Breast epithelium (tissue), 3 donors: ENCODE results near the gene CTNNA3.

ENCODE experiments used
- POLR2A ChIP-seq: fragments of 450-650 bp; IDR thresholded peaks from one replicate; pipeline ENCODE4 v1.6.1; 2016; ENCODE audit warnings: antibody characterized with exemption, mild to moderate bottlenecking, moderate library complexity
- POLR2AphosphoS5 ChIP-seq, 3 donors: sonication (generic); formaldehyde crosslinking; IDR thresholded peaks; one replicate each; pipeline ENCODE4 v1.6.1; 2017; ENCODE audit warnings: antibody characterized with exemption in 3 of 3
- TF ChIP-seq, protein P1 (sequence below), 3 donors: fragments of 450-650 bp; IDR thresholded peaks; one replicate each; pipeline ENCODE4 v1.5.1; 2016 to 2017; ENCODE audit warnings: antibody characterized with exemption in 3 of 3, mild to moderate bottlenecking in 3 of 3, moderate library complexity in 3 of 3

DNA sequence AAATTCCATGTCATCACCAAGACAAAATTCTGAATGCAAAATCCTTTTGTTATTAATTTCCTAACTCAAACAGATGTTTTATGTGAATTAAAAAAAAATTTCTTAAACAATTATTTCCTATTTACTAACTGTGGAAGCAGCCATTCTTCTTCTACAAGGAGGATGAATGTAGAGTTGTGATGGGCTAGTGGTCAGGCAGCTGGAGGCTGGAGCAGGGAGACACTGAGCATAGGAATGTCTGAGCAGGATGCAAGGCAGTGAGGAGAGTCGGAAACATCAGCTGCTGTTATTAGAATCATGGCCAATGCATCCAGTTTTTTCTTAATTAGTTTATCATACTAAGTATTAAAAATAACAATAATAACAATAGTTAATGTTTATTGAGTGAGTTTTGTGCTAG, 872.7 kb downstream of the CTNNA3 start:
- TF ChIP-seq, protein P1, sequence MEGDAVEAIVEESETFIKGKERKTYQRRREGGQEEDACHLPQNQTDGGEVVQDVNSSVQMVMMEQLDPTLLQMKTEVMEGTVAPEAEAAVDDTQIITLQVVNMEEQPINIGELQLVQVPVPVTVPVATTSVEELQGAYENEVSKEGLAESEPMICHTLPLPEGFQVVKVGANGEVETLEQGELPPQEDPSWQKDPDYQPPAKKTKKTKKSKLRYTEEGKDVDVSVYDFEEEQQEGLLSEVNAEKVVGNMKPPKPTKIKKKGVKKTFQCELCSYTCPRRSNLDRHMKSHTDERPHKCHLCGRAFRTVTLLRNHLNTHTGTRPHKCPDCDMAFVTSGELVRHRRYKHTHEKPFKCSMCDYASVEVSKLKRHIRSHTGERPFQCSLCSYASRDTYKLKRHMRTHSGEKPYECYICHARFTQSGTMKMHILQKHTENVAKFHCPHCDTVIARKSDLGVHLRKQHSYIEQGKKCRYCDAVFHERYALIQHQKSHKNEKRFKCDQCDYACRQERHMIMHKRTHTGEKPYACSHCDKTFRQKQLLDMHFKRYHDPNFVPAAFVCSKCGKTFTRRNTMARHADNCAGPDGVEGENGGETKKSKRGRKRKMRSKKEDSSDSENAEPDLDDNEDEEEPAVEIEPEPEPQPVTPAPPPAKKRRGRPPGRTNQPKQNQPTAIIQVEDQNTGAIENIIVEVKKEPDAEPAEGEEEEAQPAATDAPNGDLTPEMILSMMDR (IDR thresholded peaks at IDR 0.05), result no peak
- no peak for TF ChIP-seq POLR2AphosphoS5 (IDR thresholded peaks at IDR 0.05)
- no peak for TF ChIP-seq POLR2A
